IMR-90 (cell line): ENCODE results near the gene MEPCE.

Experiments used
- BHLHE40 ChIP-seq: fragments of 150-350 bp; IDR thresholded peaks from 2 replicates; pipeline ENCODE4 v1.6.1; 2016; ENCODE audit warnings: mild to moderate bottlenecking, low read depth, low read length
- CEBPB ChIP-seq: IDR thresholded peaks from 2 replicates; pipeline ENCODE4 v1.6.1; 2012; ENCODE audit warnings: low read depth, low read length, improper control_type of control experiment
- CHD1 ChIP-seq: IDR thresholded peaks from 2 replicates; pipeline ENCODE4 v1.6.1; 2012; ENCODE audit warnings: low read depth, low read length, improper control_type of control experiment
- CTCF ChIP-seq: conservative IDR thresholded peaks from 2 replicates; pipeline ENCODE4 v1.5.1; 2012; ENCODE audit warnings: mild to moderate bottlenecking, low read depth, low read length, improper control_type of control experiment
- ELK1 ChIP-seq: fragments of 150-350 bp; IDR thresholded peaks from 2 replicates; pipeline ENCODE4 v1.6.1; 2016; ENCODE audit warnings: low read depth, mild to moderate bottlenecking, low read length, moderate library complexity, borderline replicate concordance
- FOS ChIP-seq: fragments of 150-350 bp; IDR thresholded peaks from 2 replicates; pipeline ENCODE4 v1.6.1; 2016; ENCODE audit warnings: low read depth, low read length
- MAFK ChIP-seq: IDR thresholded peaks from 2 replicates; pipeline ENCODE4 v1.6.1; 2012; ENCODE audit warnings: low read depth, low read length, improper control_type of control experiment
- MAZ ChIP-seq: IDR thresholded peaks from 2 replicates; pipeline ENCODE4 v1.6.1; 2012; ENCODE audit warnings: low read depth, mild to moderate bottlenecking, low read length, improper control_type of control experiment, moderate library complexity, borderline replicate concordance
- MXI1 ChIP-seq: IDR thresholded peaks from 2 replicates; pipeline ENCODE4 v1.6.1; 2012; ENCODE audit warnings: low read depth, mild to moderate bottlenecking, low read length, moderate library complexity, borderline replicate concordance
- NFE2L2 ChIP-seq: fragments of 150-350 bp; IDR thresholded peaks from 2 replicates; pipeline ENCODE4 v1.6.1; 2016; ENCODE audit warnings: low read depth, mild to moderate bottlenecking, low read length
- POLR2A ChIP-seq: IDR thresholded peaks from 2 replicates; pipeline ENCODE4 v1.6.1; 2012; ENCODE audit warnings: mild to moderate bottlenecking, low read depth, low read length
- RAD21 ChIP-seq: IDR thresholded peaks from 2 replicates; pipeline ENCODE4 v1.6.1; 2012; ENCODE audit warnings: low read length, improper control_type of control experiment
- RCOR1 ChIP-seq: IDR thresholded peaks from 2 replicates; pipeline ENCODE4 v1.6.1; 2012; ENCODE audit warnings: mild to moderate bottlenecking, low read length, improper control_type of control experiment; ENCODE audit not compliant: insufficient replicate concordance
- SMC3 ChIP-seq: fragments of 150-350 bp; IDR thresholded peaks from 2 replicates; pipeline ENCODE4 v1.6.1; 2016; ENCODE audit warnings: low read depth, mild to moderate bottlenecking, antibody characterized with exemption, low read length, moderate library complexity

GRCh38 chr7:100411101-100411500 is 18.5 kb upstream of the MEPCE start:
- TF ChIP-seq CTCF (no peak), CEBPB (no peak), POLR2A (no peak), RAD21 (no peak), MAFK (no peak), FOS (no peak), CHD1 (no peak), MXI1 (no peak), RCOR1 (no peak), SMC3 (no peak), NFE2L2 (no peak), BHLHE40 (no peak), ELK1 (no peak), MAZ (no peak)
